NCI-H1048 (cell line): ENCODE measurements around the gene HIP1.
"Not testable (repeated sequence)": the region's sequence is repeated elsewhere in the genome, so short reads cannot be mapped to it uniquely, and the experiment has no call there.

Source experiments
- DNase-seq: peaks from one replicate; lab custom pipeline; 2025; lab: John Stamatoyannopoulos, UW

The HIP1 gene

DNA sequence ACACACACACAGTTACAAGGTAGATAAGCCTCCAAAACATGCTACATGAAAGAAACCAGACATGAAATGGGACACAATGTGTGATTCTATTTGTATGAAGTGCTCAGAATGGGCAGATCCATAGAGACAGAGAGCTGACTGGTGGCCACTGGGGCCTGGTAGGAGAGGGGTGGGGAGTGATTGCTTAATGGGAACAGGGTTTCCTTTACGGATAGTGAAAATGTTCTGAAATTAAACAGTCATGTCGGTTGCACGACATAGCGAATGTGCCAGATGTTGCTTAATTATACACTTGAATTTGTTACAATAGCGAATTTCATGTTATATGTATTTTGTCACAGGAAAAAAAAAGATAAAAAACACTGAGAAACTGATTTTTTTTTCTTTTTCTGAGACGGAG lies 124.3 kb downstream of the HIP1 start:
- DNase-seq = no peak

DNA sequence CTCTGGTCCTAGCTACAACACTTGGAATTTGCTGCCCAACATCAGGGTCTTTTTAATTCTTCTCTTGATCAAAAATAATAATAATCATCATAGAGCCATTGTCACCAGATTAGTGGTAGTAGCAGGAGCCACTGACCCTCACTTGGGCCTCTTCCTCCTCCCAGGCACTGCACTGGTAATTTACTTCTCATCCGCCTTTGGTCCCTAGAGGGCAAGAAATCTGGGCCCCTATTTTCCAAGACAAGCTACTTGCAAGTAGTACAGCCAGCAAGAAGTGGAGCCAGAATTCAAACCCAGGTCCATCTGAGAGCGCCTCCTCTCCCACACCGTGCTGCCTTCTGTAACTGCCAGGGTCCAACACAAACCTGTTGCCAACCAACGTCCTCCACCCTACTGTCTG lies 125.4 kb downstream of the HIP1 start:
- no peak for DNase-seq

DNA sequence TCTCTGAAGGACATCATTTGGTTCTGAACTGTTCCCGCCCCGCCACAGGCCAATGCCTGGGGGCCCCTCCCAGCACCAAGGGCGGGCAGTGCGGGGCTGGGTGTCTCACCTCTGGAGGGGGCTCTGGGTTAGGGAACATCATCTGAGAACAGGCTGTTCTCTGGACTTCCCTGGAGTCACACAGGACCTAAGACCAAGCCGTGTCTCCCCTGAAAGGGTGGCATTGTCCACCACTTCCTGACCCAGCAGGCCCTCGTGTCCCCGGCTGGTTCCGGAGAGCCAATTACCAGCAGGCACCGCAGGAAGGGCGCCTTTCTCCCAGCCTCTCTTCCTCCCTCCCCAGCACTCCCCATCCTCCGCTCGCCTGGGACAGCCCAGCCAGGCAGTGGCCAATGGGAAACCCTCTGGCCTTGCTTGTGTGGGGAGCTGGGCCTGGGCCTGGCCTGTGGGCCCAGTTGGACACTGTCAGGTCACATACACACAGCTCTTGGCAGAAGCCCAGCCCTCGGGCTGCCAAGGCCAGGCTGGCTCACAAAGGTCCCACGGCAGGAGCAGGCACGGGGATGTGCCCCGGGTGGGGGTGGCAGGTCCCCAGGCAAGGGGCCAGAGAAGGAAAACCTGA lies 127.1 kb downstream of the HIP1 start:
- no peak for DNase-seq

DNA sequence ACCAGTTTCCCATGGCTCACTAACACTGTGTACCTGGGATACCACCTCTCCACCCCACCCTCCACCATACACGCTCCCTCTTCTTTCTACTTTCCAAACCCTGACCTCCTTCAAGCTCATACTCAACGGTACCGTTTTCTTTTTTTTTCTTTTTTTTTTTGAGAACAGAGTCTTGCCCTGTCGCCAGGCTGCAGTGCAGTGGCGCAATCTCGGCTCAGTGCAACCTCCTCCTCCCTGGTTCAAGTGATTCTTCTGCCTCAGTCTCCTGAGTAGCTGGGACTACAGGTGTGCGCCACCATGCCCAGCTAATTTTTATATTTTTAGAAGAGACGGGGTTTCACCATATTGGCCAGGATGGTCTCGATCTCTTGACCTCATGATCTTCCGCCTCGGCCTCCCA lies 129.3 kb downstream of the HIP1 start:
- DNase-seq = not testable (repeated sequence)

DNA sequence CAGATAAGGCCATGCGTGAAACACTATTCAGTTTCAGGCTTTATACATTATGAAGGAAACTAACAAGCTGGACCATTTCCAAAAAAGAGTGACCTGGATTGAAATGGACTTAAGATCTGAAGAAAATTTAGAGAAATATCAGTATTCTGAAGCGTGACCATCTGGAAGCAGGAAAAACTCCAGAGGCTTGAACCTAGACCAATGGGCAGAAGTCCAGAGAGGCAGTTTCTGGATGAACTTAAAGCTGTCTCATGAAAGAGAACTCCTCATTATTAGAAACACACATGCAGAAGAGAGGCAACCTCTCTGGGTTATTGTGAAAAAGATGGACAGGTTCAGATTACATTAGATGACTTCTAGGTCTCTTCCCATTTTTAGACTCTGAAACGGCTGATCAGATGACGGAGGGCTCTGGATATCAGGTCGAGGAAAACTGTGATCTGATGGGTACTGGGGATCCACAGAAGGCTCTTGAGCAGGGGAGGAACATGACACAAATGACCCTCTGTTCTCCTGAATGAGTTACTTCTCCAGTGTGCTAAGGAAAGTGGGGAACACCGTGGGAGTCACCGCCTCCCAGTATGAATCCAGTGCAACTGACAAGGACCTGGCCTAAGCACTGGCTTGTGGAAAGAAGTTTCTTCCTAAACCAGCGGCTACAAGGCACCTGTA lies 130.2 kb downstream of the HIP1 start:
- DNase-seq = no peak

DNA sequence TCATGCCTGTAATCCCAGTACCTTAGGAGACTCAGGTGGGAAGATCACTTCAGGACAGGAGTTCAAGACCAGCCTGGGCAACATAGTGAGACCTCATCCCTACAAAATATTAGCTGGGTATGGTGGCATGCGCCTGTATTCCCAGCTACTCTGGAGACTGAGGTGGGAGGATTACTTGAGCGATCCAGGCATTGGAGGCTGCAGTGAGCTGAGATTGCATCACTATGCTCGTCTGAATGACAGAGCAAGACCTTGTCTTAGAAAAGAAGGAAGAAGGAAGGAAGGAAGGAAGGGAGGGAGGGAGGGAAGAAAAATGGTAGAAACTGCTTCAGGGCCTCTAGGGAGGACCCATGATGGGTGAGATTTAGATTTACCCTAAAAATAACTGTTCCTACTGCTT lies 134.3 kb downstream of the HIP1 start:
- no peak for DNase-seq

DNA sequence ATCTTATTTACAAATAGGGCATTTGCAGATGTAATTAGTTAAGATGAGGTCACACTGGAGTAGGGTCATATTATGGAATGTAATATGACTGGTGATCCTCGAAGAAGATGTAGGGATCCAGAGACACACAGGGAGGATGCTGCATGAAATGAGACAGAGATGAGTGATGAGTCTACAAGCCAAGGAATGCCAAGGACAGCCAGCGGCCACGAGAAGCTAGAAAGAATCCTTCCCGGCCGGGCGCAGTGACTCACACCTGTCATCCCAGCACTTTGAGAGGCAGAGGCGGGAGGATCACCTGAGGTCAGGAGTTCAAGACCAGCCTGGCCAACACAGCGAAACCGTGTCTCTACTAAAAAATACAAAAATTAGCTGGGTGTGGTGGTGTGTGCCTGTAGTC lies 135.9 kb downstream of the HIP1 start:
- not testable (repeated sequence) for DNase-seq

DNA sequence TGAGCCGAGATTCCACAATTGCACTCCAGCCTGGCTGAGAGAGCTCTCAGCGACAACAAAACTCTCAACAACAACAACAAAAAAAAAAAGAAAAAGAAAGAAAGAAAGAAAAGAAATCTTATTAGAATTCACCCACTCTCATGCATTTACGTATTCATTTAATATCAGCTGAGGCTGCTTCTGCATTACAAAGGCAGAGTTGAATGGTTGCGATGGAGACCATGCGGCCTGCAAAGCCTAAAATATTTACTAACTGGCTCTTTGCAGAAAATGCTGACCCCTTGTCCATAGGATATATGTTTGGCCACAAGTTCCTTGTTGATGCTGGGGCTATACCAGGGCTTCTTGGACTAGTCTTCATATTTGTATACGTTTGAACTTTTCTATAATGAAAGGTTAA lies 137.2 kb downstream of the HIP1 start:
- no peak for DNase-seq

DNA sequence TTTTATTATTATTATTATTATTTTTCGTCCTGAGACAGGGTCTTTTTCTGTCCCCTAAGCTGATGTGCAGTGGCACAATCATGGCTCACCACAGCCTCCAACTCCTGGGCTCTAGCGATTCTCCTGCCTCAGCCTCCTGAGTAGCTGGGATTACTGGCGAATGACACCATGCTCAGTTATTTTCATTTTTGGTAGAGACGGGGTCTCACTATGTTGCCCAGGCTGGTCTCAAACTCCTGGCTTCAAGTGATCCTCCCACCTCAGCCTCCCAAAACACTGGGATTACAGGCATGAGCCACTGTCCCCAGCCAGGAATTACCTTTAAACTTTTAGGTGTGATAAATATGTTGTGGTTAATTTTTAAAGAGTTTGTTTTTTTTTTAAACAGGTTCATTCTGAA lies 138.0 kb downstream of the HIP1 start:
- not testable (repeated sequence) for DNase-seq

DNA sequence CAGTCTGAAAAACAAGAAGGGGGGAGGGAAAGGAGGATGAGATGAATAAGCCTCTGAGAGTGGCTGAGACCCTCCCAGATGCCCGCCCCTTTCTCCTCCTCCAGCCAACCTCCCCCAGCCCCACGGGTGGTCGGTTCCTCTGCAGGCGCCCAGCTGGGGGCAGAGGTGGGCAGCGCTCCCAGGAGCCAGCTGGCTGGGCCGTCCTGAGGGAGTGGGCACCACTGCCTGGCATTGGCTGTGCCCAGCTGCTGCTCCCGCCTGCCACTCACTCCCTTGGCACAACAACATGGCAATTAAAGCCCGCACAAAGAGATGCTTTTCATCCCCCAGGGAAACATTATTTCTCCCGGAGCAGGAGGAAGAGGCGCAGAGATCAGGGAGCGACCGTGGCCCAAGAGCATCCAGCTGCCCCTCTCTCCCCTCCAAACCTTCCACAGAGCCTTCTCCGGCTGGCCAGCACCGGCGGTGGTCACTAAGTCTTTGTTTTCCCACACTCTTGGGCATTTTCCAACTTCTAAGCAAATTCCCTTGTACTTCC lies 139.4 kb downstream of the HIP1 start:
- no peak for DNase-seq

DNA sequence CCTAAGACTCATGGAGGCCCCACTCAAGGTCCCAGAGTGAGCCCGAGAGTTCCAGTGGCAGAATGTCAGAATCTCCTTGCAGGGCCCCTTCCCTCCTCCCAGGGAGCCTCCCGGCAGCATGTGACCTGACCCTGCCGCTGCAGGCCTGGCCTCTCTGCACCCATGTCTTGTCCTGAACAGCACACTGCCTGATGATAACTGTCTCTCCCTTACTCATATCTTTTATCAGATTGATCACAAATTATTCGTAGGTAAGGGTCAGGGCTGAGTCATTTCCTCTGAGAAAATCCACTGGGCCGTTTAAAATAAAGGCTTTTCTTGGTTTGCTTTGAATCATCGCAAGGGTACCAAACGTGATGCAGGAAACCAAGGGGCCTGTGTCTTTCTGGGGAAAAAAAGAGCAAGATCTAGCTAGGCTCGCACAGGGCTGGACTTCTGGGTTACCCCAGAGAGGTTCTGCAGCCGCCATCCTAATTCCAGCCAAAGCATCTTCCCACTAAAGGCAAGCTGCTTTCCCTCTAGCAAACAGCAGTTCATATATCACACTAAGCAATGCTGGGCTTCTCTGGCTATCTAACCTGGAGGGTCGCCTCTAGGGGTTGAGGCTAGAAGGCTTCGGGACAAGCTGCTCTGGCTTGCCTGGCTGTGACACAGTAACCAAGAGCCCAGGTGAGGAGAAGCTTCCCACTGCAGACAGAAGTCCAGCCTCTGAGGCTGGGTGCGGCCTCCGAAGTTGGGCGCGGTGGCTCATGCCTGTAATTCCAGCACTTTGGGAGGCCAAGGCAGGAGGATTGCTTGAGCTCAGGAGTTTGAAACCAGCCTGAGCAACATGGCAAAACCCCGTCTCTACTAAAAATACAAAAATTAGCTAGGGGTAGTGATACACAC lies 141.8 kb downstream of the HIP1 start:
- no peak for DNase-seq

DNA sequence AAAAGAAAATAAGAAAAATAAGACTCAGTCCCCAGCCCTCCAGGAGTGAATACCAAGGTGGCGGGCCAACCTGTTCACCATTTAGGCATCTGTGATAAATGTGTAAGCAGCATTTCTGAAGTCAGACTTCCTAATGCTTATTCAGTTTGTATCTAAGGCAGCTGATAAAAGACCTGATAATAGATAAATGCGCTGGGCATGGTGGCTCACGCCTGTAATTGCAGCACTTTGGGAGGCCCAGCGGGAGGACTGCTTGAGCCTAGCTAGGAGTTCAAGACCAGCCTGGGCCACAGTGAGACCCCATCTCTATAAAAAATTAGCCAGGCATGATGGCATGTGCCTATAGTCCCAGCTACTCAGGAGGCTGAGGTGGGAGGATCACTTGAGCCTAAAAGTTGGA lies 143.0 kb downstream of the HIP1 start:
- no peak for DNase-seq

DNA sequence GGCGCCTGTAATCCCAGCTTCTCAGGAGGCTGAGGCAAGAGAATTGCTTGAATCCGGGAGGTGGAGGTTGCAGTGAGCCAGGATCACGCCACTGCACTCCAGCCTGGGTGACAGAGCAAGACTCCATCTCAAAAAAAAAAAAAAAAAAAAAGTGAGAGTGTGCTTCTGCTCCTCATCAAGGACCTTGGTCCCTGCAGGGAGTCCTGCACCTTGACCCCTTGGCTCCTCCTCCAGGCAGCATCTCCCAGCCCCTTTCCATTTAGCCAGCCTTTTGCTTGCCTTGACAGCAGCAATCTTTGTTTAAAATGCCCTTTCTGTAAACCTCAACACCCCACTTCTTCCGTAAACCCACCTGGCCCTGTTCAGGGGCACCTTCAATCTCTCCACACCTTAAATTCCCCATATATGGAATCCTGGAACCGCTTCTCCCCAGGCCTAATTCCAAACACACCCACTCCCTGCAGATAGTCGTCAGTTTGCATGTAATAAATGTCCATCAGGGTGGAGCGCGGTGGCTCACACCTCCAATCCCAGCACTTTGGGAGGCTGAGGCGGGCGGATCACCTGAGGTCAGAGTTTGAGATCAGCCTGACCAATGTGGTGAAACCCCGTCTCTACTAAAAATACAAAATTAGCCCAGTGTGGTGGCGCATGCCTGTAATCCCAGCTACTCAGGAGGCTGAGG lies 145.1 kb downstream of the HIP1 start:
- DNase-seq = not testable (repeated sequence)

DNA sequence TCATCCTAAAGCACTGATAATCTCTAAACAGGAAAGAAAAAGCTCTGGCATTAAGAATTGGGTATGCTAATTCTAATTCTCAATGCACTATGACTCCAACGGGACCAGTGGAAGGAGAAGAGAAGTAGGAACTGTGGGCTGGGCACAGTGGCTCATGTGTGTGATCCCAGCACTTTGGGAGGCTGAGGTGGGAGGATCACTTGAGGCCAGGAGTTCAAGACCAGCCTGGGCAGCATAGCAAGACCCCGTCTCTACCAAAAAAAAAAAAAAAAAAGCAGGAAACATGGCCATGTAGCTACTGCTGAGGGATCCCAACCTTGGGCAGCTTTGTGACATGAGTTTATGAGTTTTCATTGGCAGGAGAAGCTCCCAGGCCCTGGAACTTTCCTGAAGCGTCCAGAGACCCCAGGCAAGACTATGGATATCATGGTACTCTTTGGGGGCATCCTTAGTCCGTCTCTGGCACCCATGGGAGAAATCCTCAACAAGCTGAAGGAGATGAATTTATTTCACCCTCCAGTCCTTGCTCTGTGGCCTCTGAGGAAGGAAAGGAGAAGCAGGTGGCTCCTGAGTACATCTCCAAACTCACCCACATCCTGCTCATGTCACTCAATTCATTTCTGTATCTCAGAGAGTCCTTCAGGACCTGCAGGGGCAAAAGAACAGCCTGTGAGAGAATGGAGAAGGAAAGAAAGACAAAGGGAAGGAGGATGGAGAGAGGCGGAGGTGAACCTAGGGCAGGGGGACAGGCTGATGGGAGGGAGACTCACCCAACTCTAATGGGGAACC lies 147.1 kb downstream of the HIP1 start:
- no peak for DNase-seq

DNA sequence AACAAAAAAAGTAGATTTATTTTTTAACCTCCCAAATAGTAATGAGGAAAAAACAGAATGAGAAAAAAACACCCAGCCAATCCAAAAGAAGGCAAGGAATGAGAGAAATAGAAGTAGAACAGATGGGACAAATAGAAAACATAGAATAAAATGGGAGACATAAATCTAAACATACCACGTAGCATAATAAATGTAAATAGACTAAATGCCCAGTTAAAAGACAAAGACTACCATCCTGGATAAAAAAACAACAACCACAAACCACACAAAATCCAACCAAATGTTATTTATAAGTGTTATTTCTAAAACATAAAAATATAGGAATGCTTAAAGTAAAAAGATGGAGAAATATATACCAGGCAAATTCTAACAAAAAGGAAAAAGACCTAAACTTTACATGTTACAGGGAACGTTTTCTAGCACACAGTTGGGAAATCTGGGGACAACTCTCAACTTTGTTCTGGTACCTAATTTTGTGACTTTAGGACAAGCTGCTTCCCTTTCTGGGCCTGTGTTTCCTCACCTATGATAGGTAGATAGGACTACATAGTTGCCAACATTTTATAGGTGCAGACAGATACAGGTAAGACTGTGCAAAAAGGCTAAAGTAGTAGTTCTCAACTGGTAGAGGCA lies 148.3 kb downstream of the HIP1 start:
- DNase-seq = no peak

DNA sequence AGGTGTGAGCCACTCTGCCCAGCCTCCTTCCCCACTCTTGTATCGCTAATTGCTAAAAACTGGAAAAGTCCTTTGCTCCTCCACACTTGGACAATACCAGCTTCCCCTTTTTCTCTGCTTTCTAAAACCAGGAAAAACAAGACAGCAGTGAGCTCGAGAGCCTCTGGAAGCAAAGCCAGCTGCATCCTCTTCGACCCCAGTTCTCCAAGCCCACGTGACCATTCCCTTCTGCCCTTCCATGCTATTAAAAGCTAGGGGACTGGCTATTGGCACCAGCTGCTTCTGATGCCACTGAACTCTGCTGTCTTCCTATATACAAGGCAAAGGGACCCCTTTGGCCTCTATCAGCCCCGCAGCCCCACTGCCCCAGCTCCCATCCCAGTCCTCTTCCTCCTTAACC lies 154.4 kb downstream of the HIP1 start:
- no peak for DNase-seq

DNA sequence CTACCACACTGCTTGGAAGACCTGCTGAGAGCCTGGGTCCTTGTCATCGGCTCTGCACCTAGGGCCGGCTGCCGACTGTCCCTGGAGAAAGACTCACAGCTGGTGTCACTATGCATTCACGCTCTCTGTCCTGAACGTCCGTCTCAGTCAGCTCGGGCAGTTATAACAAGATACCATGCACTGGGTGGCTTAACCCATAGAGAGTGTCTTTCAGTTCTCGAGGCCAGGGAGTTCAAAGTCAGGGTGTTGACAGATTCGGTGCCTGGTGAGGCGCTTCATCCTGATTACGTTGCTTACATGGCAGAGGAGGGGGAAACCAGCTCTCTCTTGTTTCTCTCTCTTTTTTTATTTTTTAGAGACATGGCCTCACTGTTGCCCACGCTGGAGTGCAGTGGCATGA lies 155.5 kb downstream of the HIP1 start:
- DNase-seq = no peak

DNA sequence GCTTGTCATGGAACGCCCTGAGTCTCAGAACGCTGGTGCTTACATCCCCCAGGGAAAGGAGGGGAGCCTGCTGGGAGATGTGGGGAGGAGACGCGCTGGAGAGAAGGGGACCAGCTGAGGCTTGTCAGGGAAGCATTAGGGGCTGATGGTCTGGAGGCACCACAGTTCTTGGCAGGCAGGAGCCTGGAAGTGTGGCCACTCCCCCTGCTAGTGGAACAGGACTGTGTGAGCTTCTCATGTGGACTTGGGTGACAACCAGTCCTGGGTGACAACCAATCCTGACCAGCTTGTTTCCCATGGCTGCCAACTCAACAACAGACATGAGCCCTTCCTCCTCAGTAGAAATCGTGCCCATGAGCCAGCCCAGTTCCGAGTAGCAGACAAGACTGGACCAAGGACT lies 158.8 kb downstream of the HIP1 start:
- no peak for DNase-seq

DNA sequence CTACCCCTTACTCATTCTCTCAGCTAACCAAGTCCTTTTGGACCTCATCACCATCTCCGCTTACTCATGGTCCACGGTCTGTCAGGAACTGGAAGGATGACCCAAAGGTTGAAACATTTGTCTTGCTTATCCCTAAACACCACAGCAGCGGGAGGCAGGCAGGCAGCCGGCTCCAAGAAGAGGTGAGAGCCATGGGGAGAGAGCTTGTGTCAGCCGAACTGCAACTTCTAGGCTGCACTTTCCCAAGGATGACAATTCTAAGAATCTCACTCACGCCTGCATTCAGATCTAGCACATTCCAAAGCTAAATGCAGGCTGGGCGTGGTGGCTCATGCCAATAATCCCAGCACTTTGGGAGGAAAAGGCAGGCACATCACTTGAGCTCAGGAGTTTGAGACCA lies 160.7 kb downstream of the HIP1 start:
- DNase-seq = no peak

DNA sequence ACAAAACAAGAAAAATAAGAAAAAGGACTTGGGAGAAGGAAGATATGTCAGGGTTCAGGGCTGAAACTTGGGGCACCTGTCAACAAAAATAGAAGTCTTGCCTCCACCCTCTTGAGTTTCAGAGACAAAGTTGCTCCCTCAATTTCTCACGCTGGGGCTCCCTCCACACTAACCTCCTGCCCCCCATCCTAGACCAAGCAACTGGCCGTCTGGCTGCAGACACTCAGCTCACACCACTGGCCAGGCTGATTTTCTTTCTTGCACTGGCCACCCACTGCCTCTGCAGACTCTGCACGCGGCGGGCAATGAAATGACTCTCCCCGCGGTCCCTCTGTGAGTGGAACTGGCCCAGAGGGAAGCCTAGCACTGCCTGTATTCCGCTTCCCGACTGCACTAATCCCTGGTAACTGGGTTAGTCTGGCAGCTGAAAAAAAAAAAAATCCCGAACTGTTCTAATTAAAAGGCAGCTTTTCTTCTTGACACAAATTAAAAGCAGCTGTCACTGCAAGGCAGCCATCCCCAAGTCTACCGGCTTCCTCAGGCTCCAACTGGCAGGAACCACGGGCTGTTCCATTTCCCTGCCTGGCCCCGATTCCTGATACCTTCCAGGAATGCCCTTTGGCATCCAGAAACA lies 163.1 kb downstream of the HIP1 start:
- DNase-seq = no peak
